Uterus (tissue), 2 donors: ENCODE data around the gene CD8A.

Experiments
- CTCF ChIP-seq, 4 experiments: fragments of 200-600 bp in 2 of 4; fragments of 450-650 bp in 2 of 4; sonication (generic) in 2 of 4; IDR thresholded peaks; one replicate each; pipeline ENCODE4 v1.5.1; 2016 to 2019; ENCODE audit warnings: antibody characterized with exemption in 4 of 4, mild to moderate bottlenecking in 2 of 4, moderate library complexity in 1 of 4
- POLR2A ChIP-seq, 2 donors: fragments of 450-650 bp; IDR thresholded peaks; one replicate each; pipeline ENCODE4 v1.6.1; 2016; ENCODE audit warnings: antibody characterized with exemption in 2 of 2, mild to moderate bottlenecking in 1 of 2, moderate library complexity in 1 of 2

- no peak for TF ChIP-seq CTCF (IDR thresholded peaks at IDR 0.05)
- TF ChIP-seq POLR2A (IDR thresholded peaks at IDR 0.05) = no peak
These were observed 18.1 kb downstream of the CD8A start for GRCh38 chr2:86772611-86773010.
